ENCODE results near the gene CAP2.
"Not testable (repeated sequence)": the region's sequence is repeated elsewhere in the genome, so short reads cannot be mapped to it uniquely, and the experiment has no call there.

Gene CAP2

GRCh38 chr6:17396256-17396655, 2.9 kb downstream of the CAP2 start:
- DNase-seq (ENCODE audit: low spot score): no peak

GRCh38 chr6:17397764-17398194, 4.4 kb downstream of the CAP2 start:
- no peak for DNase-seq (ENCODE audit: low spot score)

GRCh38 chr6:17405181-17405943, 12.0 kb downstream of the CAP2 start:
- DNase-seq (ENCODE audit: low spot score): not testable (repeated sequence)

- DNase-seq (ENCODE audit: low spot score): no peak
These were observed 12.5 kb downstream of the CAP2 start for GRCh38 chr6:17405944-17406245.

- no peak for DNase-seq (ENCODE audit: low spot score)
These were observed 14.7 kb downstream of the CAP2 start for GRCh38 chr6:17408081-17408480.

- no peak for DNase-seq (ENCODE audit: low spot score)
These were observed 16.9 kb downstream of the CAP2 start for GRCh38 chr6:17410281-17410680.

- no peak for DNase-seq (ENCODE audit: low spot score)
These were observed 19.9 kb downstream of the CAP2 start for GRCh38 chr6:17413313-17413750.

GRCh38 chr6:17414395-17414794, 21.0 kb downstream of the CAP2 start:
- not testable (repeated sequence) for DNase-seq (ENCODE audit: low spot score)

- no peak for DNase-seq (ENCODE audit: low spot score)
These were observed 21.9 kb downstream of the CAP2 start for GRCh38 chr6:17415321-17415720.

- DNase-seq (ENCODE audit: low spot score): no peak
These were observed 23.4 kb downstream of the CAP2 start for GRCh38 chr6:17416806-17417205.

GRCh38 chr6:17417817-17418216, 24.4 kb downstream of the CAP2 start:
- DNase-seq (ENCODE audit: low spot score): no peak

GRCh38 chr6:17418281-17419188, 25.1 kb downstream of the CAP2 start:
- no peak for DNase-seq (ENCODE audit: low spot score)

GRCh38 chr6:17419189-17419575, 25.8 kb downstream of the CAP2 start:
- DNase-seq (ENCODE audit: low spot score): no peak

GRCh38 chr6:17420368-17420767, 27.0 kb downstream of the CAP2 start:
- DNase-seq (ENCODE audit: low spot score): no peak

GRCh38 chr6:17421406-17421805, 28.0 kb downstream of the CAP2 start:
- DNase-seq (ENCODE audit: low spot score): no peak

GRCh38 chr6:17423026-17423425, 29.6 kb downstream of the CAP2 start:
- no peak for DNase-seq (ENCODE audit: low spot score)

GRCh38 chr6:17427062-17427461, 33.7 kb downstream of the CAP2 start:
- no peak for DNase-seq (ENCODE audit: low spot score)

GRCh38 chr6:17427617-17428016, 34.2 kb downstream of the CAP2 start:
- DNase-seq (ENCODE audit: low spot score): no peak

GRCh38 chr6:17428595-17429120, 35.3 kb downstream of the CAP2 start:
- not testable (repeated sequence) for DNase-seq (ENCODE audit: low spot score)

GRCh38 chr6:17429383-17430061, 36.1 kb downstream of the CAP2 start:
- DNase-seq (ENCODE audit: low spot score): no peak

GRCh38 chr6:17431581-17431980, 38.2 kb downstream of the CAP2 start:
- DNase-seq (ENCODE audit: low spot score): no peak

- no peak for DNase-seq (ENCODE audit: low spot score)
These were observed 39.0 kb downstream of the CAP2 start for GRCh38 chr6:17432356-17432755.

All from CD4-positive, alpha-beta T cell treated with Interleukin-2 at 100 ng/mL for 4 hours (primary cell).